Fibroblast of skin of right biceps (primary cell): ENCODE results near the gene PCED1B.
"Not testable (repeated sequence)": the region's sequence is repeated elsewhere in the genome, so short reads cannot be mapped to it uniquely, and the experiment has no call there.

Experiments
- DNase-seq: peaks from one replicate; pipeline ENCODE4 v3.0.0-alpha.2; 2013

Gene PCED1B

DNA sequence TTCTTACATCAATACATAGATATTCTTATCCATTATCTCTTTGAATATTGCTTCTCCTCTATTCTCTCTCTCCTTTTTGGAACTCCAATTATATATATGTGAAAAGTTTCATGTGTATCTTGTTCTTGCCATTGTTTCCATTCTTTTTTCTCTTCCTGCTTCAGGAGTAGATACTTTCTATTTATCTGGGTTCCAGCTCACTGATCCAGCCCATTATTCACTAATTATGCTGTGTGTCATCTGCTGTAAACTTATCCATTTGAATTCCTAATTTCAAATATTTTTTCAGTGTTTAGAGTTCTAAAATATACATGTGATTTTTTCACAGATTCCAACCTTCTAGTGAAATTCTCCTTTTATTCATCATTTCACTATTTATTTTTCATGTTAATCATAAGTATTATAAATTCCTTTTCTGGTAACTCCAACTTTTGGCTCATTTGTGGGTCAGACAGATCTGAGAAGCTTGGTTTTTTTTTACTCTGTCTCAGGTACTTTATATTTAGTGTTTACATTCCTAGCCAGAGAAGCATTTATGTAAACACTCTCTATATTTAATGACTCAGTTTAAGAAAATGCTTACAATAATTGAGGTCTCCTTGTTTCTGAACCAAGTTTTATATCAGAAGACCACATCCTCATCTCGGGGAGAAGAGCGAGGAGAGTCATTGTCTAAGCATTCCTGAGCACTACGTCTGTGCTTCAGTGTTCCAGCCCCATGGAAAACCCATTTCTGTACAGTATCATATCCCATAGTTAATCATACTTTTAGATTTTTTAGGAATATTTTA, 16.2 kb downstream of the PCED1B start:
- DNase-seq, result peak; percentile 97

DNA sequence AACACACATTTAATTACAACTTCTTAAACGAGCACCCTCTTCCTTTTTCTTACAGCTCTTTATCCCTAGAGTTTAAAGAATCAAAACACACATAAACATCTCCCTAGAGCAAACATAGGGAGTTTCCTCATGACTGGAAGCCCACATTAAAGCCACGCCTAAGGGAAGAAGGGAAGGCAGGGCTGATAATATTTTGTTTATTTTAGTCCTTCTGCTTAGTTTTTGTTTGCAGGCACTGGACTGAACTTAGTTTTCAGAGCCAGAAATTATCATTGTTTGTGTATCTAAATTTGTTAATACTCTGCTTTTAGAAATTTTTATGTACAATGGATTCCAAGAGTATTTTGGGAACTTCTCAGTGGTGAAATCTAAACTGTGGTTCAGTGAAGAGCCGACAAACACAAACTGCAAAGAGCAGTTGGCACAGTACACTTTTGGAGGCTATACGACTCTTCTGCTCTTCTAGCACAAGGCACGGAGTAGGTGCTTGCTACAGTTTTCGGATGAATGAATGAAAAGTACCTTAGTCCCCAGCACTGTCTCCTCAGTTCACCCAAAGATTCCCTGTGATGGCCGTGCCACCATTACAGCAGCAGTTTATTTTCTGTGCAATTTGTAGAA, 18.0 kb downstream of the PCED1B start:
- DNase-seq, result no peak

GRCh38 chr12:47098099-47098498, 18.7 kb downstream of the PCED1B start:
- DNase-seq, result no peak

GRCh38 chr12:47099610-47100009, 20.2 kb downstream of the PCED1B start:
- DNase-seq, result no peak

DNA sequence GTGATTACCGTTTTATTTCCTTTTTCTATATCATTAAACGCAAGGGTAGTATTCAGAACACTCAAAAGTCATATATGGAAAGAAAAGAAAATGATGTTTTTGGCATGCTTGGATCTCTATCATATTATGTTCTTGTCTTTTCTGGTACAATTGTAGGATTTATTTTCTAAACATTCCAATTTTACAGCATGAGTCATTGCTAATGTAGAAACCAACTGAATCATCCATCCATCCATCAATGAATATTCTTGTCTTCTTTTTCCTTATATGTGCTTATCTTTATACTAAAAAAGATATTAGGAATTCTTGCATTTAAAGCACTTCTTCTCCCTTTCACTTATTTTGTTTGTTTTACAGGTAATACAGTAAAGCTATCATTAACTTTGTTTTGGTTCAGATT, 20.7 kb downstream of the PCED1B start:
- peak; percentile 77 for DNase-seq

DNA sequence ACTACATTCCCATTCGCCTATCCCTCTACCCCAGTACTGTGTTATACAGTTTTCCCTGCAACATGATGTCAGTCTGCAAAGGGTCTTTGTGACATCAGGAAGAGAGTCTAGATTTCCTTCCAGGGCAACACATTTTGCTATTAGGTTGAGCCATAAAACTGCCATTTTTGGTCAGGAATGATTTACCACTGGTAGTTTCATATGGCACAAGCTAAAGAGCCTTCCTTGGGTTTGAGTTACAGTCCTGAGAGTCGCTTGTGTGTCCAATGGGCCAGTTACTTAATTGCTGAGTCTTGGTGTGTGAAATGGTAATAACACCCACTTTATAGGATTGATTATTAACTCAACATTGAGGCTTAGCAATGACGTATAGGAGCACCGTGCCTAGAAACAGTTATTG, 23.0 kb downstream of the PCED1B start:
- DNase-seq, result no peak

DNA sequence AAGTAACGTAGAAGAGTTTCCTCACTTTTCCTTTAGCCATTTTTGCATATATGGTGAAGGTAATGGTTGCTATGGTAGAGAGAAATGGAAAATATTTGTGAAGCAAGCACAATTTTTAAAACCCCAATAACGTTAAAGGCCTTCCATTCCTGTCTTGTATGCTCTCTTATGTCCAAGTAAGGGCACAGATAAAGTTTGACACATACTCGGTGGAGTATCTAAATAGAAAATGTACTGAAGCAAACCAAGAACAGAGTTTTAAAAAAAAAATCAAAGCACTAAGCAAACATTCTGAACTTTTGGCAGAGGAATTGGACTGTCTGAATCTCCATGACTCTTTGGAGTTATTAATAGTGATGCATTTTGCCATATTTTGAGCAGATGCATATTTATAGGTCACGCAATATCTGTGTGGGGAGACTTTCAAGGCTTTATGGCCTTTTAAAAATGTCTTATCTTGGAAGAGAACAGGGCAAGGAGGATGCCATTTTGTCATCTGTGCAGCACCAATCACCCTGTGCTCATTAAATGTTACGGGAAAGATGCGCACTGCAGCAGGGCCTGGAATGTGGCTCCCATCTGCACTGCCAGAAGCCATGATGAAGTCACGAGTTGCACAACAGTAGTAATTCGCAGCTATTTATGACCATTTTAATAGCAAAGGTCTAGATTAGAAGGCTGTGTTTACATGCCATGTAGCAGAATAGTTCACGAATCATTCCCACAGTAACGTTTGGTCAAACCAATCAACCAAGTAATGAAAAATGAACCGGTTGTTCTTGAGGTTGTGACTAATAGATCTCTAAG, 23.6 kb downstream of the PCED1B start:
- peak; percentile 93 for DNase-seq

GRCh38 chr12:47105914-47106674, 26.7 kb downstream of the PCED1B start:
- no peak for DNase-seq

DNA sequence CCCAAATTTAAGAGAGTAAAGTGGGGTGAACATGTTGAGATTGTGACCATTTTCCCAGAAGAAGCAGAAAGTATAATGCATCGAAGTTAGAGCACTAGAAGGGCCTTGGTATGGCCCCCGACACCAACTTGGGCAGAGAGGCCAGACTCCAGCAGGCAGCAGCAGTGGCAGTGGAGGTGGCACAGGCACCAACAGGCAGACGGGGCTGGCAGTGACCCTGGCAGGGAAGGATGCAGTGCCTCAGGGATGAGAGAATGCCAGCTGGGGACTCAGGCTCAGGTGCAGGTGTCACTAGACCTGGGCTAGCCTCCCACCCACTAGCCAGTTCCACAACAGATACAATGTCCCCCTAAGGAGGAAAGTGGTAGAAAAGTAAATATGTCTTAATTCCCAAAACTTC, 28.0 kb downstream of the PCED1B start:
- DNase-seq, result no peak

GRCh38 chr12:47107926-47108325, 28.5 kb downstream of the PCED1B start:
- DNase-seq, result no peak

DNA sequence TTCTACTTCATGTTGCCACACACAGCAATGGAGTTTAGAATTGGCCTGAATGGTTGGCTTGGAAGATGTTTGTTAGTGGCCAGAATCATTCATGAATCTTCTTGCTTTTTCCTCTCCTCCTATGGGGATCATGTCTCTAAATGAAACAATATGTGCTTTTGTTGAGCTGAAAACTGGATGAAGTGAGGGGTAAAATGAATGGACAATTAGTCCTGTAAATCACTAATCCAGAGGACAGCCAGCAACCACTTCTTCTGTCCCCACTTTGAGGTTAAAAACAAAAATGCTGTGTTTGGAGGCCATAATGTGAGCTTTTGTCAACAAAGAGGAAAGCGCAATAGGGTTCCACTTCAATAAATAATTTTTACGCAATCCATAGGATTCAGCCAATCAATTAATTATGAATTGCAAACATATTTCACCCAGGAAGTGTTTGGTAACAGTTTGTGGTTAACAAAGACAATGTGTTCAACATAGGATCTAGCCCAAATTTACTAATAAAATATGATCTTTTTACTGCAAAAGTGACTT, 30.7 kb downstream of the PCED1B start:
- no peak for DNase-seq

DNA sequence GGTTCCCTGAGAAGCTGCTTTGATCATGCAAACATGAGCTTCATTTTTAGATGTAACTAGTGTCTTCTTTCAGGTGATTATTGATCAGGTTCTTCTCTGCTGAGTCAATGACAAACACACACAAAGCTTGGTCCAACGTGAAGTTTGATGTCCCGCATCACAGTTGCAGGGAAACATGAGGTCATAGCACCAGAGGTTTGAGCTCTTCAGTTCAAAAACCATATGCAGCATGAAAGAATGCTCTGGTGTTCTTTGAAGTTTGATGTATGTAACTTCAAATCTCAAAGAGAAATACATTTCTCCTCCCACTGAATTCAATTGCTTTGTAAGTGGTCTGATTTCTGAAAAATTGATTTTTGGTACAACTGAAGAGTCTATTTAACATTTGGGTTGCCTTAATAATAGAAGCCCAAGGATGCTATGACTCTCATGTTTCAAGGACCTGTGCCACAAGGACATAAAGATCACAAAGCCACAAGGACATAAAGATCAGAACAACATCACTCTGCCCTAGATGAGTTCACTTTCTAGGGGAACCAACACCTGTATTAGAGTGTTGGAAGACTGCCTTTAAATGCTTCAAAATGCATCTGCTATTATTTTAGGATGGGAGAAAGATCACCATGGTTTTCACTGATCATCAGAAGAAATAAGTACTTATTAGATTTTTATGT, 31.4 kb downstream of the PCED1B start:
- DNase-seq, result no peak

DNA sequence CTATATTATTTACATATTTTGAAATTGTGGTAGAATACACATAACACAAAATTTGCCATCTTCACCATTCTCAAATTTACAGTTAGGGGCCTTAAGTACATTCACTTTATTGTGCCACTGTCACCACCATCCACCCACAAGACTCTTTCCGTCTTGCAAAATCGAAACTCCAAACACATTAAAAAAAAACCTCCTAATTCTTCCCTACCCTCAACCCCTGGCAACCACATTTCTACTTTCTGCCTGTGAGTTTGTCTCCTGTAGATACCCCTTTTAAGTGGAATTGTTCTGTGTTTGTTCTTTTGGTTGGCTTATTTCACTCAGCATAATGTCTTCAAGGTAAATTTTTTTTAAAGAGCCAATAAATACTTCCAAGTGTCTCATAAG, 32.0 kb downstream of the PCED1B start:
- no peak for DNase-seq

DNA sequence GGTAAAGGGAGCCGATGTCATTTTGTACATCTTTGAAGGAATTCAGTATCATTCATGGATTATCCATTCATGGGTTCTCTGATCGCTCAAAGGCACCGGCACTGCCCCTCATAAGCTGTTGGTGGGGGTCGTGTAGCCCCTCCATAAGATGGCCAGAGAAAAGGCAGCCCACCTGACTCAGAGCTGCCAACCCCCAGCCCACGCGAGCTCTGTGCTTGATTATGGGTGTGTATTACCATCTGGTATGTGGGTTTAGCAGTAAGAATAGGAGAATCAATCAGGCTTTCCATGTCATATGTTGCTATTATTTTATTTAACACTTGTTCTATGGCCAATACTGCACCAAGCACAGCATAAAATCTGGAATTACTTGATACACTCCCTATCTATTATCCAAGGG, 32.4 kb downstream of the PCED1B start:
- no peak for DNase-seq

DNA sequence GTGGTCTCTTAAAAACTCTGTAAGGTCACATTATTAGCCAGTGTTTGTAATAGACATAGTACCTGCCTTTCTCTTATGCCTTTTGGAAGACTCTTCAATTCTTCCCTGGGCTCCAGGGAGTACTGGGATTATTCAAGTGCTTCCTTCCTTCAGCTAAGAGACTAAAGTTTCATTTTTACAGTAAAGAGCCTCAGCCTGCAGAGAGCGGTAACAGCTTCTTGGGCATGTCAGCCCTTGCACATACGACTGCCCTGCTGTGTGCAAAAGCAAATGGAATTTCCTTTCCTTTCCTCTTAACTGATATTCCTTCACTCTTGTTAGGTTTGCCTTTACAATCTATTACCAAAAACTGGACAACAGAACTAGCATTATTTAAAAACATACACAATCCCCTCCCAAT, 33.3 kb downstream of the PCED1B start:
- DNase-seq, result no peak

- DNase-seq, result no peak
These were observed 35.1 kb downstream of the PCED1B start for GRCh38 chr12:47114481-47114892.

- DNase-seq, result not testable (repeated sequence)
These were observed 37.9 kb downstream of the PCED1B start for GRCh38 chr12:47117305-47117704.

GRCh38 chr12:47120736-47121135, 41.3 kb downstream of the PCED1B start:
- no peak for DNase-seq

DNA sequence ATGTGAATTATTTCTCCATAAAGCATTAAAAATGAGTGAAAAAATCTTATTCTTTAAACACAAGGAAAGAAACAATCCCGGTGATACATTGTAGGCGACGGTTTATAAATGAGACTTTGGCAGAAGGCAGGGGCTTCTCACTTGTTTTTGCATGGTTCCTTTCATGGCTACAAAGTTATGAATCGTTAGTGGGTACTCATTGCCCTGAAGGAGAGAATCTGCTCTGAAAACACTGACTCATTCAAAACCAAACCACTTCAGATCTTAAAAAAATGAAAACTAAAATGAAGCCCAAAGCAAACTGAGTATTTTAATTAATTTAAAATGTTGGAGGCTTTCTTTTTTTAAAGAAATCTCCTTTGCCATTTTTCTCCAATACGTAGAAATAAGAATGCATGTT, 41.7 kb downstream of the PCED1B start:
- DNase-seq, result peak; percentile 44

DNA sequence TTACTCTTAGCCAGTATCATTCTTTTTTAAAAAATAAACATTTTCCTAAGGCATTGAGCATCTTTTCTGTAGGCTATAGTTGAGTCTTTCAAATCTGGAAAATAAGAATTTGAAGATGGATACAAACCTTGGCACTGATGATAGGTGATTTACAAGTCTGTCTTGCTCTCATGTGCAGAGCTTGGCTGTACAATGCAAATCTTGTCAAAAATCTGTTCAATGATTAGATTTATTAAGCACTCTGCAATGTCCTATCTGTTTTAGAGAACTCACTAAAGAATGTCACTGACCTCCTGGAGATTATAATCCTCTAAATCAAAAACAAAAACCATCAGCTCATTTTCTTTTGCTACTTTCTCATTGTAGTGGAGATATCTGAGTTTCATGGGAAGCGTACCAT, 43.2 kb downstream of the PCED1B start:
- DNase-seq, result no peak

DNA sequence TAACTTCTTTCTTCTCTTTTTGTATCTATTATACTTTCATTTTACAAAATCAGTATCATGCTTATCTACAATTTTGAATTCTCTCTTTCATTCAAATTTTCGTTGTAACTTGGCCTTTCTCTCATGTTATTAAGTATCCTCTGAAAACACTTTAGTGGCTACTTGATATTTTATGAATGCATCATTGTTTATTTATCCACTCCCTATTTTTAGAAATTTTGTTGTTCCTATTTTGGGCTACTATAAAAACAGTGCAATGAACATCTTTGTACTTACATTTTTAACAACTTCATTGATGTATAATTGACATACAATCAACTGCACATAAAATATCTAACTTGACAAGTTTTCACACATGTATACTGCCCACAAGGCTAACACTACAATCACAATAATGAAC, 44.3 kb downstream of the PCED1B start:
- no peak for DNase-seq

- peak; percentile 43 for DNase-seq
These were observed 45.0 kb downstream of the PCED1B start for GRCh38 chr12:47124451-47124850.
